Fibroblast of villous mesenchyme (primary cell): Measurements from ENCODE around the gene MOG. TPM values are rescaled to one million over a fixed set of nuclear protein-coding genes. Genes with fewer than 3 reads are reported as not detected.
A peak's percentile ranks its signal among the peaks of the same experiment; 100 is the strongest.

ENCODE experiments used
- DNase-seq: peaks from one replicate; pipeline ENCODE4 v3.0.0-alpha.2; 2010; ENCODE audit warnings: low read depth
- H3K4me3 ChIP-seq: 2 replicates; pipeline ENCODE4 v1.5.1; 2011; ENCODE audit warnings: low read depth, mild to moderate bottlenecking, low read length
- total RNA-seq: library from RNA; depleted of rRNA; stranded (reverse); fragments of >200 nt; gene quantifications from 2 replicates; pipeline ENCODE4 v1.2.3, GENCODE V29; 2012
- TF ChIP-seq, protein P1 (sequence below): IDR thresholded peaks from 2 replicates; pipeline ENCODE4 v1.5.1; 2012; ENCODE audit warnings: low read depth, mild to moderate bottlenecking, low read length; ENCODE audit not compliant: insufficient read depth

Gene MOG
- total RNA-seq, 1 donor: not detected

DNA sequence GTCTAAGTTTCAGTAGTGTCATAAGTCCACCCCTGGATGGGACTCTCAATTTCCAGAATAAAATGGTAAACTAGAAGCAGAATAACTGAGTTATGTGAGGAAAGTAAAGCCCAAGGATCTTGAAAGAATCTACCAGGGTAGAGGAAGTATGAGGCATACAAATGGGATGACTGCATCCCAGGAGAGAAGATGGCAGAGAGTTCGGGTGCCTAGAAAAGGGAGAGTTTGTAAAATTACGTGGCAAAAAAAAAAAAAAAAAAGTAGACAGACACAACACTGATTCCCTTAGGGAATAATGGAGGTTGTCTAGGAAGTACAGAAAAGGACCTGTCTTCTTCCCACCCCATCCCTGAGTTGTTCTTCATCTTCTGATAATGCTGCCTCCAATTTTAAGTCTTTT lies 27.3 kb upstream of the MOG start:
- TF ChIP-seq, protein P1, sequence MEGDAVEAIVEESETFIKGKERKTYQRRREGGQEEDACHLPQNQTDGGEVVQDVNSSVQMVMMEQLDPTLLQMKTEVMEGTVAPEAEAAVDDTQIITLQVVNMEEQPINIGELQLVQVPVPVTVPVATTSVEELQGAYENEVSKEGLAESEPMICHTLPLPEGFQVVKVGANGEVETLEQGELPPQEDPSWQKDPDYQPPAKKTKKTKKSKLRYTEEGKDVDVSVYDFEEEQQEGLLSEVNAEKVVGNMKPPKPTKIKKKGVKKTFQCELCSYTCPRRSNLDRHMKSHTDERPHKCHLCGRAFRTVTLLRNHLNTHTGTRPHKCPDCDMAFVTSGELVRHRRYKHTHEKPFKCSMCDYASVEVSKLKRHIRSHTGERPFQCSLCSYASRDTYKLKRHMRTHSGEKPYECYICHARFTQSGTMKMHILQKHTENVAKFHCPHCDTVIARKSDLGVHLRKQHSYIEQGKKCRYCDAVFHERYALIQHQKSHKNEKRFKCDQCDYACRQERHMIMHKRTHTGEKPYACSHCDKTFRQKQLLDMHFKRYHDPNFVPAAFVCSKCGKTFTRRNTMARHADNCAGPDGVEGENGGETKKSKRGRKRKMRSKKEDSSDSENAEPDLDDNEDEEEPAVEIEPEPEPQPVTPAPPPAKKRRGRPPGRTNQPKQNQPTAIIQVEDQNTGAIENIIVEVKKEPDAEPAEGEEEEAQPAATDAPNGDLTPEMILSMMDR: no peak
- DNase-seq: no peak
- no peak overlapping the region for H3K4me3 ChIP-seq

- no peak overlapping the region for H3K4me3 ChIP-seq
- no peak for DNase-seq
- TF ChIP-seq, protein P1: no peak
Measured at GRCh38 chr6:29630315-29630714, 26.6 kb upstream of the MOG start.

- peak; percentile 15 for DNase-seq
- TF ChIP-seq, protein P1: no peak
- peak overlapping the region; percentile 73 for H3K4me3 ChIP-seq
Measured at GRCh38 chr6:29631209-29631810, 25.6 kb upstream of the MOG start.

- TF ChIP-seq, protein P1: no peak
- peak; percentile 72 for DNase-seq
- H3K4me3 ChIP-seq: peak overlapping the region; percentile 73
Measured at GRCh38 chr6:29631860-29632731, 24.8 kb upstream of the MOG start.

DNA sequence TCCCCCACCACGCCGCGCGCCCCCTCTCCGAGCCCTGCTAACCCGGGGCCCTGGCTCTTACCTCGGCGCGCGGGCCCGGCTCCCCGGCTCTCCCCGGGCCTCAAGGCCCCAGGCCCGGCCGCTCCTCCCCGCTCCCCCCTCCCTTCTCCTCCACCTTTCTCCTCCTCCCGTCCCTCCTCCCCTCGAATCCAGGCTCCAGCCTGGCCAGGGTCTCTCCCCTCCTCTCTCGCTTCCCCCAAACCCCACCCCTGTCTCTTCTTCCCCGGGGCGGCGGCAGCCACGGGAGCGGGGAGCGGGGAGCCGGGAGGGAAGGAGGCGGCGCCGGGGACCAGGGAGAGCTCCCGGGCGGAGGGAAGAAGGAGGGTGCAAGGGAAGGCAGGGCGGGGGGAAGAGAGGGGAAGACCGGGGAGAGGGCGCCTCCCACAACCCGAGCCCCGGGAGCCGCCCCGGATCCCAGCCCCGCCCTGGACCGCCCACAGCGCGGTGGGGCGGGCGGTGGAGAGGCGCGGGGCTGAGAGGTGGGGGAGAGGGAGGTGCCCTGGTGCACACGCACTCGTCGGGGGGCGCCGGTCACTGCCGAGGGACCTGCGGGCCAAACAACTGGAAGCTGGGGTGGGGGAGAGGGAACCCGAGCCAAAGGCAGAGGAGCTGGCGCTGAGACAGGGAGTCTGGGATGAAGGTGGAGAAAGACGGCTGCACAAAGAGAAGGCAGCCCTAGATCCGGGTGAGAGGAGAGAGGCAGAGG lies 23.9 kb upstream of the MOG start, which contains the start of gene GABBR1:
TSS of gene GABBR1 (minus strand) at position 395 of the 745 bp plus-strand sequence. CDS start 798 bp downstream, outside the sequence.
- TF ChIP-seq, protein P1: no peak
- H3K4me3 ChIP-seq: peak within 1 kb of the TSS; percentile 73
- DNase-seq: peak; percentile 89

GRCh38 chr6:29633534-29633905 lies 23.4 kb upstream of the MOG start:
- TF ChIP-seq, protein P1: no peak
- peak overlapping the region; percentile 73 for H3K4me3 ChIP-seq
- DNase-seq: no peak
